GM12872 (cell line): ENCODE measurements around the gene OTUD6A.

Experiments used
- TF ChIP-seq, protein P1 (sequence below): IDR thresholded peaks from 3 replicates; pipeline ENCODE4 v1.5.1; 2011; ENCODE audit warnings: low read depth, mild to moderate bottlenecking, low read length, moderate library complexity; ENCODE audit not compliant: insufficient read depth

Gene OTUD6A

DNA sequence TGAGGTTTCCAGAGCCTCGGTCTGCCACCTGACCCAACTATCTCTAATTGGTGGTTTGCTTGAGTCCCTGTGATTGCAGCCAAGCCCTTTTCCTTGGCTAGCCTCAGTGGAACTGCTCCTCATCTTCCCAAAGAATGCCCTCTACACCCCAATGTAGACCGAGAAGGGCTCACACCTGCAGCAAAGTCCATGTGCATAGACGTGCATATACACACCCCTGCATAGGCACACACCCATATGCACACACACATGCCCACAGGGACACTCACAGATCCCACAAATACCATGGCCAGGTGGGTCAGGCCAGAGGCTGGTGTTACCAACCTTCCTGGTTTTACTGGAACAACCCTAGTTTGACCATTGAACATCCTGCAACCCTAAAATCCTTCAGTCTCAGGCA lies 12.9 kb upstream of the OTUD6A start:
- TF ChIP-seq, protein P1, sequence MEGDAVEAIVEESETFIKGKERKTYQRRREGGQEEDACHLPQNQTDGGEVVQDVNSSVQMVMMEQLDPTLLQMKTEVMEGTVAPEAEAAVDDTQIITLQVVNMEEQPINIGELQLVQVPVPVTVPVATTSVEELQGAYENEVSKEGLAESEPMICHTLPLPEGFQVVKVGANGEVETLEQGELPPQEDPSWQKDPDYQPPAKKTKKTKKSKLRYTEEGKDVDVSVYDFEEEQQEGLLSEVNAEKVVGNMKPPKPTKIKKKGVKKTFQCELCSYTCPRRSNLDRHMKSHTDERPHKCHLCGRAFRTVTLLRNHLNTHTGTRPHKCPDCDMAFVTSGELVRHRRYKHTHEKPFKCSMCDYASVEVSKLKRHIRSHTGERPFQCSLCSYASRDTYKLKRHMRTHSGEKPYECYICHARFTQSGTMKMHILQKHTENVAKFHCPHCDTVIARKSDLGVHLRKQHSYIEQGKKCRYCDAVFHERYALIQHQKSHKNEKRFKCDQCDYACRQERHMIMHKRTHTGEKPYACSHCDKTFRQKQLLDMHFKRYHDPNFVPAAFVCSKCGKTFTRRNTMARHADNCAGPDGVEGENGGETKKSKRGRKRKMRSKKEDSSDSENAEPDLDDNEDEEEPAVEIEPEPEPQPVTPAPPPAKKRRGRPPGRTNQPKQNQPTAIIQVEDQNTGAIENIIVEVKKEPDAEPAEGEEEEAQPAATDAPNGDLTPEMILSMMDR: no peak

DNA sequence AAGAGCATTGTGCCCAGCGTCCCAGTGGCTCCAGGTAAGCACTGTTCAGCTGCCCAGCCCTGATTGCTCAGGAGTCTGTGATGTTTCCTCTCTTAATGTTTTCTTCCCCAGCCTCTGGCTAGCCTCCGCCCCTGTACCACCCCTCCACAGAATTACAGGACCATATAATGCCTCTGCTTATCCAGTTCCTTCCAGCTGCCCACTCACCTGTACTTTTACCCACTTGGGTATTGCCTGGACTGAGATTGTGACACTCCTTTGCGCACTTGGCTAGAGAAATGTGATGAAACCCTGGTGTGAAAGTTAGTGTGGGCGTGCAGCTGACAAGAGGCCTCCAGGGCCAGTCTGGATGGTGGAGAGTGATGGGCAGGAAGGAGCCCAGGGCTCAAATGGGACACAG lies 12.3 kb upstream of the OTUD6A start, which contains the start of gene AWAT2:
Gene AWAT2 (minus strand): TSS at position 14 of the 400 bp plus-strand sequence. CDS start 6 bp downstream, at position 8.
- TF ChIP-seq, protein P1: no peak

DNA sequence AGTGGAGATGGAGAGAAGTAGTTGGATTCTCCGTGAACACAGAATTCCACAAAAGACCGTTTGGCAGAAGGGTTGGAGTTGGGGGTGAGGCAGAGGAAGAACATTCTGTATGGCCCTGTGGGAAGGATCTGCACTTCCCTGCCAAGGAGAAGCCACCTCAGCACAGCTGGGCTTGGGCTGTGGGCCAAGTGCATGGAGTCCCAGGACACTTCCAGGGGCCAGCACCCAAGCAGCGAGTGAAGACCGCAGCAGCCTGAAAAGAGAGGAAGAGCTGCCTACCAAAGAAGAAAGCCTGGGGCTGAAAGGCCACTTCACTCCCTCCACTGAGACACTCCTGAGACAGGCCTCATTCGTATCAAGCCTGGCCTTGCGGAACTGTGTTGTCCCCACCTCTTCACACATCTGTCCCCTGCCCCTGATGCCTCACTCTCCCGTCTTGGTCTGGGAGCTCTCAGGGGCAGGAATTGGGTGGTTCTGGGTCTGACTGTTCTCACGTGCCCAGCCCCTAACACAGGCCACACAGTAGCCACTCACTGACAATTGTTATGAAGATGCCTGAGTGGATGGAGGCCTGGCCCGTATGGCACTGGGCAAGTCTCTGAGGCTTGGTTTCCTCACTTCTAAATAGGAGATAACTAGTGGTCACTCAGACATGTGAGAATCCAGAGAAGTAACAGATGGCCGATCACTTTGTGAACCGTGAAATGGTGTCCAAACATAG lies 9.2 kb upstream of the OTUD6A start:
- TF ChIP-seq, protein P1: no peak

DNA sequence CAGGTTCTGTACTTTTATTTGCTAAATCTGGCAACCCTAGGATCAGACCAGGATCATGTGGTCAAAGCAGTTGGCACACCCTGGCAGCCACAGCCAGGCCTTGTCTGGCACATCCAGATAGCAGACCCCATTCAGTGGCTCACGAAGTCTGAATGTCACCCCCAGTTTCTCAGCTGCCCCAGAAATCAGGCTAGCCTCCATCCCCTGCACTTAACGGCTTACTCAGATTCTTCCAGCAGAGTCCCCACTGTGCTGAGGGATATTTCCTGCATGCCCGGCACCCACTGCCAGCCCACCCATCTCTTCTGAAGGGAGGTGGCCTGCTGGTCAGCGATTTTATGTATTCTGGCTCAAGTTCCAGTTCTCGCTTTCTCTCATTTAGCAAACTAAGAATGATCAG lies 7.9 kb upstream of the OTUD6A start:
- TF ChIP-seq, protein P1: no peak

DNA sequence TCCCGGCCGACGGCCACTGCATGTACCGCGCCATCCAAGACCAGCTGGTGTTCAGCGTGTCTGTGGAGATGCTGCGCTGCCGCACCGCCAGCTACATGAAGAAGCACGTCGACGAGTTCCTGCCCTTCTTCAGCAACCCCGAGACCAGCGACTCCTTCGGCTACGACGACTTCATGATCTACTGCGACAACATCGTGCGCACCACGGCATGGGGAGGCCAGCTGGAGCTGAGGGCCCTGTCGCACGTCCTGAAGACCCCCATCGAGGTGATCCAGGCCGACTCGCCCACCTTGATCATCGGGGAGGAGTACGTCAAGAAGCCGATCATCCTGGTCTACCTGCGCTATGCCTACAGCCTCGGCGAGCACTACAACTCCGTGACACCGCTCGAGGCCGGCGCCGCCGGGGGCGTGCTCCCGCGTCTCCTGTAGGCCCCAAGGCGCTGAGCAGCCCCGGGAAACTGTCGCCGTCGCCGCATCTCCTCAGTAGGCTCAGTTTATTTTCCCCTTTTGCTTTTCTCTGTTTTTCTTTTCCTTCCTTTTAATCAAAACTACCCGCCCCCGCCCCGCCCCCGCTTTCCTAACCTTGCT lies 799 bp downstream of the OTUD6A start:
- TF ChIP-seq, protein P1: no peak

DNA sequence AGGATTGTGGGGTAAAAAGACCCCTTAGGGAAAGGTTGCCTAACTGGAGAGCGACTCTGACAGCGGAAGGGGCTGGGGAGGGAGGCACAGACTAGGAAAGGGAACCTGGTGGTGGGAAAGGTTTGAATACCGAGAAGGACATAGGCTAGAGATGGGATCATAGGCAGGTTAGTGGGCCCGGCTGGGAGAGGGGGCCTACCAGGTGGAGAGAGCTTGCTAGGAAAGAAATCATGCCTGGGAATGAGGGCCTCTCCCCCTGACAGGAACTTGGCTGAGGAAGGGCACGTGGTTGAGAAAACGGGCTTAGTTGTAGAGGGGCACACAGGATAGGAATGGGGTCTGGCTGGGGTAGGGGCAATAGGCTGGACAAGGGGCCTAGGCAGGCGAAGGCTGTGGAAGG lies 4.4 kb downstream of the OTUD6A start:
- TF ChIP-seq, protein P1: no peak

DNA sequence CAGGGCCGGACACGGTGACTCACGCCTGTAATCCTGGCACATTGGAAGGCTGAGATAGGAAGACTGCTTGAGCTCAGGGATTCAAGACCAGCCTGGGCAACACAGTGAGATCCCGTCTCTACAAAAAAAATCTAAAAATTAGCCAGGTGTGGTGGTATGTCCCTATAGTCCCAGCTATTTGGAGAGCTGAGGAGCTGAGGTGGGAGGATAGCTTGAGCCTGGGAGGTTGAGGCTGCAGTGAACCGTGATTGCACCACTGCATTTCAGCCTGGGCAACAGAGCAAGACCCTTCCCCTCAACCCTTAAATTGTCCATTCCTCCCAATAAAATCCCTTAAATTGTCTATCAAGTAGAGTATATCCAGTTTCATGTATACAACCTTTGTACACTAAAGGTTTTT lies 17.0 kb downstream of the OTUD6A start:
- TF ChIP-seq, protein P1: no peak
